ENCODE results near the gene FIBP. TPM values are rescaled to one million over a fixed set of nuclear protein-coding genes. Genes with fewer than 3 reads are reported as not detected.

Gene FIBP
- total and polyA plus RNA-seq, 2 of the 4 experiments (the other 2 are of a cell fraction): 141 to 182 TPM

GRCh38 chr11:65864706-65865471 lies 23.4 kb downstream of the FIBP start:
- no peak for ATAC-seq (ENCODE audit: low read depth)
- Histone ChIP-seq H3K4me3 (ENCODE audit: insufficient read depth, low read depth, low read length) (no peak overlapping the region), H3K79me1 (ENCODE audit: low read depth in 1 of 2, low read length in 2 of 2) (peaks cover 19 to 84% of the 10 kb centered on the region in 2 experiments), H3K4ac (ENCODE audit: low read depth, low read length) (no peak overlapping the region), H2AFZ (replicated peaks; ENCODE audit: low read length, poor library complexity) (peak overlapping the region; percentile 23), H4K20me1 (ENCODE audit: insufficient read depth, low read length) (peaks cover 43% of the 10 kb centered on the region), H4K5ac (ENCODE audit: low read depth, low read length) (no peak overlapping the region), H3K56ac (ENCODE audit: extremely low read depth, insufficient read depth, low read length) (no peak overlapping the region), H3K27me3 (ENCODE audit: control insufficient read depth, insufficient read depth, low read length) (no peaks in the 10 kb centered on the region), H2AK5ac (ENCODE audit: low read depth, low read length) (no peak overlapping the region), H3K18ac (ENCODE audit: low read depth, low read length) (no peak overlapping the region), H2BK20ac (ENCODE audit: low read depth, low read length) (no peak overlapping the region), H3K14ac (replicated peaks; ENCODE audit: low read depth, low read length) (no peak overlapping the region), H2BK15ac (ENCODE audit: low read depth, low read length) (no peak overlapping the region), H3K9me1 (ENCODE audit: insufficient read depth, low read length) (peaks cover 7% of the 10 kb centered on the region; the same call in 1 of the 2 replicates), H3K4me2 (ENCODE audit: low read depth, low read length) (no peak overlapping the region), H3K9ac (ENCODE audit: low read depth, low read length) (no peak overlapping the region), H4K8ac (ENCODE audit: low read depth in 2 of 2, low read length in 2 of 2) (no peak overlapping the region), H2AK9ac (replicated peaks; ENCODE audit: low read depth, low read length, poor library complexity) (peak overlapping the region; percentile 76), H3K23ac (ENCODE audit: low read depth, low read length) (no peak overlapping the region), H2BK120ac (ENCODE audit: low read depth, low read length) (no peak overlapping the region), H3K27ac (ENCODE audit: insufficient read depth, low read length) (no peak overlapping the region), H3K36me3 (ENCODE audit: control insufficient read depth, insufficient read depth, low read length) (peaks cover 81% of the 10 kb centered on the region), H3K4me1 (ENCODE audit: control insufficient read depth, insufficient read depth, low read length) (peaks cover 4% of the 10 kb centered on the region), H2BK5ac (ENCODE audit: low read depth, low read length, poor library complexity, severe bottlenecking) (no peak overlapping the region), H4K91ac (ENCODE audit: insufficient read depth, low read depth, low read length) (no peak overlapping the region), H3K9me3 (ENCODE audit: control insufficient read depth, insufficient read depth, low read length) (no peaks in the 10 kb centered on the region)
- no peak for DNase-seq
- ChIA-PET CTCF (no interaction called here), POLR2A (ENCODE audit: unreplicated experiment) (no interaction called here)
- dilution Hi-C loops (cut with HindIII; ENCODE audit: low sequenced_read_pairs, unreplicated experiment) (no loop called here), intact Hi-C loops (cut with micrococcal nuclease) (no loop called here), in situ Hi-C loops (cut with MboI; ENCODE audit: low sequenced_read_pairs) (no loop called here)
- TF ChIP-seq FOS (IDR thresholded peaks at IDR 0.05; ENCODE audit: low read depth, low read length) (no peak), MAZ (IDR thresholded peaks at IDR 0.05; ENCODE audit: borderline replicate concordance, low read depth, low read length) (no peak), CHD1 (IDR thresholded peaks at IDR 0.05; ENCODE audit: low read depth, low read length) (no peak), NFE2L2 (IDR thresholded peaks at IDR 0.05; ENCODE audit: low read depth, low read length) (no peak), MAFK (IDR thresholded peaks at IDR 0.05; ENCODE audit: low read depth, low read length) (no peak), RFX5 (IDR thresholded peaks at IDR 0.05; ENCODE audit: low read depth, low read length) (no peak), RCOR1 (IDR thresholded peaks at IDR 0.05; ENCODE audit: insufficient replicate concordance, low read length) (no peak), CTCF (conservative IDR thresholded peaks at IDR 0.05; ENCODE audit: low read depth, low read length) (no peak), RAD21 (IDR thresholded peaks at IDR 0.05; ENCODE audit: low read length) (no peak), POLR2A (IDR thresholded peaks at IDR 0.05; ENCODE audit: low read depth, low read length) (no peak), CEBPB (IDR thresholded peaks at IDR 0.05; ENCODE audit: low read depth, low read length) (no peak), SMC3 (IDR thresholded peaks at IDR 0.05; ENCODE audit: low read depth, low read length) (no peak), MXI1 (IDR thresholded peaks at IDR 0.05; ENCODE audit: borderline replicate concordance, low read depth, low read length) (no peak), BHLHE40 (IDR thresholded peaks at IDR 0.05; ENCODE audit: low read depth, low read length) (no peak), USF2 (IDR thresholded peaks at IDR 0.05; ENCODE audit: low read depth, low read length) (no peak)
- TF ChIP-seq, protein P1, sequence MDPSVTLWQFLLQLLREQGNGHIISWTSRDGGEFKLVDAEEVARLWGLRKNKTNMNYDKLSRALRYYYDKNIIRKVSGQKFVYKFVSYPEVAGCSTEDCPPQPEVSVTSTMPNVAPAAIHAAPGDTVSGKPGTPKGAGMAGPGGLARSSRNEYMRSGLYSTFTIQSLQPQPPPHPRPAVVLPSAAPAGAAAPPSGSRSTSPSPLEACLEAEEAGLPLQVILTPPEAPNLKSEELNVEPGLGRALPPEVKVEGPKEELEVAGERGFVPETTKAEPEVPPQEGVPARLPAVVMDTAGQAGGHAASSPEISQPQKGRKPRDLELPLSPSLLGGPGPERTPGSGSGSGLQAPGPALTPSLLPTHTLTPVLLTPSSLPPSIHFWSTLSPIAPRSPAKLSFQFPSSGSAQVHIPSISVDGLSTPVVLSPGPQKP (IDR thresholded peaks at IDR 0.05; ENCODE audit: borderline replicate concordance, low read depth, low read length): no peak
- BruUV-seq (replicated peaks): no TSS peak
- 100% methylated on average over 3 of the region's 18 CpGs; no CpG with 5 or more reads in 1 of the 2 experiments for WGBS, 2 experiments (ENCODE audit: extremely low coverage in 2 of 2, insufficient read length in 1 of 2)
